Astrocyte (in vitro differentiated cells and primary cell): ENCODE results near the gene SHANK1.

Source experiments
- EZH2 ChIP-seq: IDR thresholded peaks from 2 replicates; pipeline ENCODE4 v1.6.1; 2012; ENCODE audit warnings: mild to moderate bottlenecking, low read length, inconsistent platforms; ENCODE audit not compliant: insufficient read depth
- TF ChIP-seq, protein P1 (sequence below): IDR thresholded peaks from 2 replicates; pipeline ENCODE4 v1.5.1; 2011; ENCODE audit warnings: low read depth, mild to moderate bottlenecking, inconsistent platforms, low read length, moderate library complexity; ENCODE audit not compliant: insufficient read depth

DNA sequence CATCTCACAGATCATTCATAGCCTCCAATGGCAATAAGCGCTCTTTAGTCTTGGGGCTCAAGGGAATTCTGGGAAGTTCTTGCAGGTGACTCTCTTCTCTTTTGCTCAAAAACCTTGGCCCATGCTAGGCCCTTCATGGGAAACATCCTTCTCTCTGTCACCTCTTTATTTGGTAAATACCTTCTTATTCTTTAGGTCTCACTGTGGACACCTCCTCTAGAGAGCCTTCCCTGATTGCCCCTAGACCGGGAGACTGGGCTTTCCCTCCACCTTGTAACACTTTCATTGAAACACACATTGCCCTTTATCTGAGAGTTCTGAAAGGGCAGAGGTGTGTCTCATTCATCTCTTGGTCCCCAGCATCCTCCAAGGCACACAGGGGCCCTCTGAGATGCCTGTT is 68.4 kb downstream of the SHANK1 start:
- TF ChIP-seq, protein P1, sequence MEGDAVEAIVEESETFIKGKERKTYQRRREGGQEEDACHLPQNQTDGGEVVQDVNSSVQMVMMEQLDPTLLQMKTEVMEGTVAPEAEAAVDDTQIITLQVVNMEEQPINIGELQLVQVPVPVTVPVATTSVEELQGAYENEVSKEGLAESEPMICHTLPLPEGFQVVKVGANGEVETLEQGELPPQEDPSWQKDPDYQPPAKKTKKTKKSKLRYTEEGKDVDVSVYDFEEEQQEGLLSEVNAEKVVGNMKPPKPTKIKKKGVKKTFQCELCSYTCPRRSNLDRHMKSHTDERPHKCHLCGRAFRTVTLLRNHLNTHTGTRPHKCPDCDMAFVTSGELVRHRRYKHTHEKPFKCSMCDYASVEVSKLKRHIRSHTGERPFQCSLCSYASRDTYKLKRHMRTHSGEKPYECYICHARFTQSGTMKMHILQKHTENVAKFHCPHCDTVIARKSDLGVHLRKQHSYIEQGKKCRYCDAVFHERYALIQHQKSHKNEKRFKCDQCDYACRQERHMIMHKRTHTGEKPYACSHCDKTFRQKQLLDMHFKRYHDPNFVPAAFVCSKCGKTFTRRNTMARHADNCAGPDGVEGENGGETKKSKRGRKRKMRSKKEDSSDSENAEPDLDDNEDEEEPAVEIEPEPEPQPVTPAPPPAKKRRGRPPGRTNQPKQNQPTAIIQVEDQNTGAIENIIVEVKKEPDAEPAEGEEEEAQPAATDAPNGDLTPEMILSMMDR: no peak
- TF ChIP-seq EZH2: no peak
